Measurements from ENCODE around the gene ATXN10. TPM values are rescaled to one million over a fixed set of nuclear protein-coding genes. Genes with fewer than 3 reads are reported as not detected.

Gene ATXN10
- total and polyA plus RNA-seq, 2 of the 8 experiments (the other 6 are each of a cell fraction or from before 2014, with no cell fraction given), result 134 to 210 TPM

GRCh38 chr22:45887202-45888131, 215.8 kb downstream of the ATXN10 start:
- H3K56ac ChIP-seq (replicated peaks; ENCODE audit: insufficient read length, low read depth, low read length), result no peak overlapping the region
- FAIRE-seq (no peak), DNase-seq (ENCODE audit: low read depth in 1 of 2, low spot score in 2 of 2) (no peak)
- peak overlapping the region; percentile 13 for H3K4ac ChIP-seq (replicated peaks; ENCODE audit: insufficient read length, low read depth, low read length)
- POLR2A ChIA-PET (ENCODE audit: partially characterized antibody), result interaction anchor here (0.9 kb wide), 1 partner anchor 11 kb away, joined by 3 read pairs; no protein-coding TSS in a partner anchor
- no peak overlapping the region for H4K5ac ChIP-seq (ENCODE audit: insufficient read length, low read depth, low read length)
- no peaks in the 10 kb centered on the region for H3K9me3 ChIP-seq (ENCODE audit: insufficient read depth in 2 of 2, low read depth in 1 of 2, low read length in 1 of 2)
- no peak overlapping the region for H3K4me3 ChIP-seq (ENCODE audit: extremely low read depth in 1 of 4, insufficient read depth in 2 of 4, low read depth in 3 of 4, low read length in 4 of 4)
- peak overlapping the region; percentile 24; the same call in 1 of the 2 replicates for H2BK15ac ChIP-seq (ENCODE audit: low read length)
- H3K79me2 ChIP-seq (ENCODE audit: control insufficient read depth in 1 of 2, insufficient read depth in 2 of 2, low read length in 2 of 2), result no peaks in the 10 kb centered on the region
- H3K18ac ChIP-seq (ENCODE audit: extremely low read depth, low read length), result no peak overlapping the region
- 88% methylated on average over 22 of the region's 22 CpGs; no CpG with 5 or more reads in 1 of the 2 experiments for WGBS, 2 experiments (ENCODE audit: extremely low coverage in 1 of 2, insufficient coverage in 1 of 2, insufficient read length in 1 of 2, insufficient replicate concordance in 2 of 2, low coverage in 1 of 2, low lambda C conversion rate in 2 of 2, missing lambda C conversion rate in 1 of 2)
- no peaks in the 10 kb centered on the region for H3K36me3 ChIP-seq (ENCODE audit: control insufficient read depth in 2 of 4, insufficient read depth in 4 of 4, low read length in 3 of 4)
- H2AK5ac ChIP-seq (ENCODE audit: low read depth, low read length), result peak overlapping the region; percentile 89; the same call in 1 of the 2 replicates
- CTCF ChIA-PET (ENCODE audit: partially characterized antibody), result no interaction called here
- no peak overlapping the region for H3K9ac ChIP-seq (replicated peaks in 1 of 4; ENCODE audit: extremely low read depth in 1 of 4, low read depth in 3 of 4, low read length in 3 of 4)
- no peak overlapping the region for H3K14ac ChIP-seq (ENCODE audit: insufficient read length)
- no peak overlapping the region for H2BK120ac ChIP-seq (replicated peaks; ENCODE audit: low read depth, low read length)
- no peak overlapping the region for H4K8ac ChIP-seq (ENCODE audit: extremely low read depth, insufficient read depth, low read length)
- H4K20me1 ChIP-seq (replicated peaks in 1 of 2; ENCODE audit: control insufficient read depth in 1 of 2, insufficient read depth in 2 of 2, low read length in 2 of 2), result peaks cover 0 to 5% of the 10 kb centered on the region in 2 experiments
- no peak overlapping the region for H2AFZ ChIP-seq (ENCODE audit: low read length)
- H2BK12ac ChIP-seq (ENCODE audit: low read depth, low read length), result peak overlapping the region; percentile 70; the same call in 1 of the 2 replicates
- no peak overlapping the region for H2BK20ac ChIP-seq (ENCODE audit: low read length)
- H3K27ac ChIP-seq (ENCODE audit: low read depth, low read length), result no peak overlapping the region
- no peak overlapping the region for H2BK5ac ChIP-seq (ENCODE audit: low read depth, low read length)
- H4K91ac ChIP-seq (replicated peaks; ENCODE audit: insufficient read length, low read length), result peak overlapping the region; percentile 44
- H3K23me2 ChIP-seq (ENCODE audit: low read depth, low read length), result no peaks in the 10 kb centered on the region
- H3K4me1 ChIP-seq (replicated peaks in 1 of 4; ENCODE audit: control insufficient read depth in 3 of 4, insufficient read depth in 4 of 4, low read length in 3 of 4), result peaks cover 0 to 3% (median 0%) of the 10 kb centered on the region in 4 experiments; a peak in 1 of 7 replicates
- no peaks in the 10 kb centered on the region for H3K79me1 ChIP-seq (ENCODE audit: low read depth, low read length)
- H3K23ac ChIP-seq (ENCODE audit: insufficient read length), result no peak overlapping the region
- H3K27me3 ChIP-seq (replicated peaks in 1 of 4; ENCODE audit: control insufficient read depth in 3 of 4, extremely low read depth in 1 of 4, insufficient read depth in 3 of 4, low read length in 3 of 4), result peaks cover 0 to 5% (median 1%) of the 10 kb centered on the region in 4 experiments; a peak in 3 of 7 replicates
- H3K4me2 ChIP-seq (ENCODE audit: insufficient read depth in 1 of 2, low read depth in 2 of 2, low read length in 2 of 2), result no peak overlapping the region
- TF ChIP-seq SIN3A (conservative IDR thresholded peaks at IDR 0.05 in 1 of 2, IDR thresholded peaks at IDR 0.05 in 1 of 2; ENCODE audit: low read depth in 1 of 2, low read length in 2 of 2) (no peak), SIX5 (IDR thresholded peaks at IDR 0.05; ENCODE audit: low read depth, low read length) (no peak), TAF7 (optimal IDR thresholded peaks at IDR 0.05; ENCODE audit: borderline replicate concordance, low read depth, low read length) (no peak), EZH2 (IDR thresholded peaks at IDR 0.05; ENCODE audit: low read depth, low read length, severe bottlenecking) (no peak), TAF1 (IDR thresholded peaks at IDR 0.05; ENCODE audit: low read depth, low read length) (no peak), ASH2L (IDR thresholded peaks at IDR 0.05; ENCODE audit: low read length) (no peak), RNF2 (IDR thresholded peaks at IDR 0.05; ENCODE audit: borderline replicate concordance, low read depth, low read length, missing control alignments, poor library complexity, severe bottlenecking) (no peak), SP2 (IDR thresholded peaks at IDR 0.05; ENCODE audit: low read length) (no peak), CREB1 (IDR thresholded peaks at IDR 0.05) (no peak), SUZ12 (IDR thresholded peaks at IDR 0.05; ENCODE audit: low read length) (no peak), TCF12 (IDR thresholded peaks at IDR 0.05; ENCODE audit: low read depth, low read length) (no peak), JUND (IDR thresholded peaks at IDR 0.05; ENCODE audit: low read length) (no peak)

Data from H1 (cell line).